Stimulated activated CD4-positive, alpha-beta T cell treated with anti-CD3 and anti-CD28 coated beads, Interleukin-4, amount 100 ng/mL, for 48 hours (primary cell): ENCODE results near the gene PPP3CA.
"Not testable (repeated sequence)": the region's sequence is repeated elsewhere in the genome, so short reads cannot be mapped to it uniquely, and the experiment has no call there.

ENCODE experiments used
- DNase-seq, 2 donors: peaks; one replicate each; pipeline ENCODE4 v3.0.0-alpha.2; 2020; ENCODE audit warnings: low read depth in 2 of 2

Gene PPP3CA

DNA sequence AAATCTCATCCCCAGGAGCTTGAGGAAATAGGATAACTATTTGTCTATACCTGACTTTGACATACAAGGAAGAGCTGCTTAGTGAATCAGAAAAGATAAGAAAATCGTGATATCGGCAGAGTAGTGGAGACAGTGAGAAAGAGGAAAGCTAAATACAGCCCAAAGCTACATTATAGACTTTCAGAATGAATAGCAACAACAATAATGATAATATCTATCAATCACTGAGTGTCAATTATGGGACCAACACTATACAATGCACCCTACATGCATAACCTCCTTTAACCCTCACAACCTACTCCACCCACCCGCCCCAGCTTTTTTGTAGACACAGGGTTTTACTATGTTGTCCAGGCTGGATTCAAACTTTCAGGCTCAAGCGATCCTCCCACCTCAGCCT, 205.1 kb downstream of the PPP3CA start:
- no peak for DNase-seq

DNA sequence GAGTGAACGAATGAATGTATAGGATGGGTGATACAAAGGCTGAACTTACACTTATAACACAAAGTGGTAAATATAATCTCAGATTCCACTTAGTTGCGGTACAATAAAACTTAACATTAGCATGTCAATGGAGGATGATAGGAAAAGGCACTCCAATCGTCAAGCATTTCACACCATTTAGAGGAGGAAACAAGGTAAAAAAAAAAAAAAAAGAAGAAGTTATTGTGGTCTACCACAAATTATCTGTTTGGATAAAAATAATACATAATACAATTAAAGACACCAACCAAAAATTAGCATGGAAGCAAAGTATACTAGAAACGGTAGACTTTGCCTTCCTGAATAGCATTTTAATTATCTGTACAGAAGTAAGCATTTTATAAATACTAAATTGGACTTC, 205.5 kb downstream of the PPP3CA start:
- DNase-seq = no peak

DNA sequence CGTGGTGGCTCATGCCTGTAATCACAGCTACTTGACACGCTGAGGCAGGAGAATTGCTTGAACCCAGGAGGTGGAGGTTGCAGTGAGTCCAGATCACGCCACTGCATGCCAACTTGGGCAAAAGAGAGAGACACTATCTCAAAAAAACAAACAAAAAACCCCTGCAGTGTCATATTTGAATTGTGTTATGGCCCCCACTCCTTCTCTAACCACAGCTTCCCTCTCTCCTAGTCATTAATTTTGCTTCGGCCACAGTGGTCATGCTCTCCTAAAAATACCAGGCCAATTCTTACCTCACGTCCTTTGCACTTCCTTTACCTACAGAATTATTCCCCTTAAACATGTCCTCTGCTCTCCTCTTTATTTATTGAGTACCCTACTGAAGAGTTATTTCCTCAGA, 206.1 kb downstream of the PPP3CA start:
- DNase-seq = no peak

- no peak for DNase-seq
Measured at GRCh38 chr4:101140228-101140627, 207.1 kb downstream of the PPP3CA start.

DNA sequence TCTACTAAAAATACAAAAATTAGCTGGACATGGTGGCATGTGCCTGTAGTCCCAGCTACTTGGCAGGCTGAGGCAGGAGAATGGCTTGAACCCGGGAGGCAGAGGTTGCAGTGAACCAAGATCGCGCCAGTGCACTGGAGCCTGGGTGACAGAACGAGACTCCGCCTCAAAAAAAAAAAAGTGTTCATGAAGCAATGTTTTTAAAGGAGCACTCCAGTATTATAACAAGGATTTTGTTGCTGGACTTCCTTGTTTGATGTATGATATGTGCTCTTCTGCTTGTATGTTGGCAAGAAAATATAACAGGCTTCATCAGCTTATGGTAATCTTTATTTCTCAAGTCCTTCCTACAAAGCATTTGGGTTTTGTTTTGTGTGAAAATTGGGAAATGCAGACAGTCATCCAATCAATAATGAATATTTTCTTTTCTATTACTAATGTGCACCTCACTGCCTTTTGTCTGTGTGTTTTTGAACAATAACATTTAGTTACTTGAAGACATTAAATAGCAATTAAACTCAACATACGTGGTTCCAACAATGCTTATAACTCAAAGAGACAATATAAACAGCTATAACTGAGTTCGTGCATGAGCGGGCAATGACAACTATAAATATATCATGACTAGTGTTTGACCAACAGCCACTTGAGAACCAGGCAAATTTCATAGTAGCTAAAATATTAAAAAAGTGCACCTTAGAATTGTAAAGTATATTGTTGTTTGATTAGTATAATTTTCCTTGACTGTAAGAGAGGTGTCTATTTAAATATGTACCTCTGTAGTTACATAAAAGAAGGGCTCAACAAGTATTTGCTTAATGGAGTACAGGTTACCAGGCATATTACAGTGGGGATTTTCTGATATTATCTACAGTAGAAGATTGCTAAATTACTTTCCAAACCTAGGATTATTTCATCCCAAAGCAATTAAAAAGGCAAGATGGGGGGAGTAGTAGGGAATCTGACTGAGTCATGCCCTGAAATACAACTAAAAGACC, 210.7 kb downstream of the PPP3CA start:
- no peak for DNase-seq

GRCh38 chr4:101135371-101136010, 211.8 kb downstream of the PPP3CA start:
- DNase-seq = no peak

DNA sequence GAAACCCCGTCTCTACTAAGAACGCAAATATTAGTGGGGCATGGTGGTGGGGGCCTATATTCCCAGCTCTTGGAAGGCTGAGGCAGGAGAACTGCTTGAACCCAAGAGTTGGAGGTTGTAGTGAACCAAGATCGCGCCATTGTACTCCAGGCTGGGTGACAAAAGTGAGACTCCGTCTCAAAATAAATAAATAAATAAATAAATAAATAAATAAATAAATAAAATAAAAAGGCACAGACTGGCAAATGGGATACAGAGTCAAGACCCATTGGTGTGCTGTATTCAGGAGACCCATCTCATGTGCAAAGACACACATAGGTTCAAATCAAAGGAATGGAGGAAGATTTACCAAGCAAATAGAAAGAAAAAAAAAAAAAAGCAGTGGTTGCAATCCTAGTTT, 216.3 kb downstream of the PPP3CA start:
- DNase-seq = not testable (repeated sequence)

DNA sequence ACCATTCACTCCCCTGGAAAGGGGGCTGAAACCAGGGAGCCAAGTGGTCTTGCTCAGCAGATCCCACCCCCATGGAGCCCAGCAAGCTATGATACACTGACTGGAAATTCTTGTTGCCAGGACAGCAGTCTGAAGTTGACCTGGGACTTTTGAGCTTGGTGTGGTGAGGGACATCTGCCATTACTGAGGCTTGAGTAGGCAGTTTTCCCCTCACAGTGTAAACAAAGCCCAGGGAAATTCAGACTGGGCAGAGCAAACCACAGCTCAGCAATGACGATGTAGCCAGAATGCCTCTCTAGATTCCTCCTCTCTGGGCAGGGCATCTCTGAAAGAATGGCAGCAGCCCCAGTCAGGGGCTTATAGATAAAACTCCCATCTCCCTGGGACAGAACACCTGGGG, 218.4 kb downstream of the PPP3CA start:
- DNase-seq = not testable (repeated sequence)

GRCh38 chr4:101128473-101128872, 218.9 kb downstream of the PPP3CA start:
- no peak for DNase-seq

GRCh38 chr4:101127176-101127790, 220.0 kb downstream of the PPP3CA start:
- DNase-seq = no peak

GRCh38 chr4:101126059-101126458, 221.3 kb downstream of the PPP3CA start:
- DNase-seq = no peak

- no peak for DNase-seq
Measured at GRCh38 chr4:101125045-101125942, 222.0 kb downstream of the PPP3CA start.

- no peak for DNase-seq
Measured at GRCh38 chr4:101123231-101123630, 224.1 kb downstream of the PPP3CA start.

GRCh38 chr4:101122019-101122418, 225.3 kb downstream of the PPP3CA start:
- no peak for DNase-seq

DNA sequence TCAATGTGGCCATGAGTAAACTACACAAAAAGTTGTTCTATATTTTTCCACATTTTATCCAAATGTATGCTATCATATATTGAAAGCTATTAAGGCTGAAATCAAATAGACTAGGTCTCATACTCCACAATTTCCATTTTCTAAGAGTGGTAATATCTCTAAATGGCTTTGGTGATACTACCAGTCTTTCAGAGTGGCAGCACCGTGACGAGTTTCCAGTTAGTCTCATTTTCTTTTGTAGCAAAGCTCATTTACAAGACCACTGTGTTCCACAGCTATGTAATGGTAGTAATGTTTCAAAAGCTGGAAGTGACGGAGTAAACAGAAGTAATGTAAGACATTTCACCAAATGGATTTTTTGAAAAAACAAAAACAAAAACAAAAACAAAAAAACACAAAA, 228.2 kb downstream of the PPP3CA start:
- DNase-seq = no peak

DNA sequence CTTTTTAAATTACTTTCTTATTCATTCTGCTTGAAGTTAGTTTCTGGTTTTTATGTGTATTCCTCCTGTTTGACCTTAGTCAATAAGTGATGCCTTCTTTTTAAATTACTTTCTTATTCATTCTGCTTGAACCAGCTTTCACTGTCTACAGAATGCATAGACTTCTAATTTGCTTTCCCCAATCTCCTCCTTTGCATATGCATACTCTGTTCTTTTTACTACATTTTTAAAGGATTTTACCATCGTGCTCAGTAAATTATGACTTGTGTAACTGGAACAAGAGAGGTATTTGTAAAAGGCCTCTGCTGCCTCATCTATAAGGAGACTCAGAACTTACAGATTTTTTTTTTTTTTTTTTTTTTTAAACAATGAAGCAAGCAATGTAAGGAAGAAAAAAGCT, 228.7 kb downstream of the PPP3CA start:
- no peak for DNase-seq

DNA sequence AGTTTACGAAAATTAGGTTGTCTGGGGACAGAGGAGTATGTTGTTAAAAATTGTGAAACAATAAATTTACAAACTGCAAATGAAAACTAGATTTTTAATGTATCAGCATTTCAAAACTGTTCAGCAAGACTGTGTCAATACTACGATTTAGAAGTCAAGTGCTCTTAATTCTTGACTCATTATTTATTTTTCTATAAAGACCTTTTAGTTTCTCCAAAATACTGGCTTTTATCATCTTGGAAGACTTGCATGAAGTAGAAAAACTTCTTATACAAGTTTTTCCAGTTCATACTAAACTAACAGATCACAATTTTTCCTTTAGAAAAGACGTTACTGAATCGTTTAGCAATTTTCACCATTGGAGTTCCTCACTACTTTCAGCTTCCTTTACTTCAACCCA, 231.4 kb downstream of the PPP3CA start:
- DNase-seq = no peak

DNA sequence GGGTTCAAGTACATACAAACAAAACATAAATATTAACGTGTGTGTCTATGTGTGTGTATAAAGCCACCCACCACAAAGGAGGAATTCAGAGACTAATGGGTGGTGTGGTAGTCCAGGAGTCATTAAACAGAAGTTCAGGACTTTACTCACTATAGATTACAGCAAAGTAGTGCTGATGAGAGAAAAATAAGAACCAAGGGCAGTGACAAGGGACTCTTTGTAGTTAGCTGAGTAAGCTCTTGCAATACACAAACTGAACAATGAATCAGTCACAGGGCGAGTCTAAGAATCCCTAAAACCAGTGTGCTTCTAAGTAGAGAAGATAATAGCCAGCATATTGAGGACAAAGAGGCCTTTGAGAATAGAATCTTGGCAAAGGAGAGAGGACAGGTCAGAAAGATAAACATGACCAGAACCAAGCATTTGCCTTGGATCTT, 232.4 kb downstream of the PPP3CA start:
- no peak for DNase-seq

- no peak for DNase-seq
Measured at GRCh38 chr4:101104312-101105052, 242.8 kb downstream of the PPP3CA start.

- DNase-seq = no peak
Measured at GRCh38 chr4:101103381-101104142, 243.8 kb downstream of the PPP3CA start.
